Stimulated activated naive CD8-positive, alpha-beta T cell treated with anti-CD3 and anti-CD28 coated beads, Interleukin-15, Interleukin-2, amounts not matched to agents 100 ng/mL and 50 ng/mL, for 24 hours (primary cell): ENCODE measurements around the gene ENPP3.
"Not testable (repeated sequence)": the region's sequence is repeated elsewhere in the genome, so short reads cannot be mapped to it uniquely, and the experiment has no call there.

Experiments used
- H3K27ac Mint-ChIP-seq: one replicate; pipeline ENCODE4 v1.8.0; 2021; ENCODE audit warnings: mild to moderate bottlenecking, mixed read lengths
- H3K27me3 Mint-ChIP-seq: one replicate; pipeline ENCODE4 v1.8.0; 2021; ENCODE audit warnings: mixed read lengths
- H3K36me3 Mint-ChIP-seq: one replicate; pipeline ENCODE4 v1.8.0; 2021; ENCODE audit warnings: low read depth, mixed read lengths
- H3K4me1 Mint-ChIP-seq: one replicate; pipeline ENCODE4 v1.8.0; 2021; ENCODE audit warnings: low read depth, mixed read lengths
- H3K4me3 Mint-ChIP-seq: one replicate; pipeline ENCODE4 v1.8.0; 2021; ENCODE audit warnings: mild to moderate bottlenecking, mixed read lengths
- H3K9me3 Mint-ChIP-seq: one replicate; pipeline ENCODE4 v1.8.0; 2021; ENCODE audit warnings: mixed read lengths

Gene ENPP3

GRCh38 chr6:131751012-131751715 is 114.1 kb downstream of the ENPP3 start:
- peaks cover 16% of the 10 kb centered on the region for H3K27me3 Mint-ChIP-seq
- not testable (repeated sequence) for H3K27ac Mint-ChIP-seq, H3K4me1 Mint-ChIP-seq

GRCh38 chr6:131754088-131754487 is 117.0 kb downstream of the ENPP3 start:
- Mint-ChIP-seq H3K4me1 (no peaks in the 10 kb centered on the region), H3K9me3 (no peaks in the 10 kb centered on the region), H3K27ac (no peak overlapping the region), H3K4me3 (no peak overlapping the region), H3K27me3 (peaks cover 16% of the 10 kb centered on the region), H3K36me3 (no peaks in the 10 kb centered on the region)

More at GRCh38 chr6:131751012-131751715, 114.1 kb downstream of the ENPP3 start:
- not testable (repeated sequence) for H3K9me3 Mint-ChIP-seq, H3K4me3 Mint-ChIP-seq, H3K36me3 Mint-ChIP-seq

GRCh38 chr6:131754715-131755567 is 117.8 kb downstream of the ENPP3 start:
- Mint-ChIP-seq H3K27ac (no peak overlapping the region), H3K36me3 (no peaks in the 10 kb centered on the region), H3K4me3 (no peak overlapping the region), H3K4me1 (no peaks in the 10 kb centered on the region), H3K9me3 (no peaks in the 10 kb centered on the region), H3K27me3 (peaks cover 18% of the 10 kb centered on the region)

GRCh38 chr6:131755597-131755996 is 118.5 kb downstream of the ENPP3 start:
- no peaks in the 10 kb centered on the region for H3K4me1 Mint-ChIP-seq
- no peaks in the 10 kb centered on the region for H3K9me3 Mint-ChIP-seq
- H3K27ac Mint-ChIP-seq: no peak overlapping the region
- no peak overlapping the region for H3K4me3 Mint-ChIP-seq
- H3K27me3 Mint-ChIP-seq: peaks cover 22% of the 10 kb centered on the region
- H3K36me3 Mint-ChIP-seq: no peaks in the 10 kb centered on the region

GRCh38 chr6:131756039-131756438 is 118.9 kb downstream of the ENPP3 start:
- Mint-ChIP-seq H3K27me3 (peaks cover 22% of the 10 kb centered on the region), H3K4me3 (no peak overlapping the region), H3K36me3 (no peaks in the 10 kb centered on the region), H3K4me1 (no peaks in the 10 kb centered on the region), H3K27ac (no peak overlapping the region), H3K9me3 (no peaks in the 10 kb centered on the region)

- no peak overlapping the region for H3K27ac Mint-ChIP-seq
- no peaks in the 10 kb centered on the region for H3K36me3 Mint-ChIP-seq
- H3K4me1 Mint-ChIP-seq: no peaks in the 10 kb centered on the region
- peaks cover 19% of the 10 kb centered on the region for H3K27me3 Mint-ChIP-seq
- H3K9me3 Mint-ChIP-seq: no peaks in the 10 kb centered on the region
- H3K4me3 Mint-ChIP-seq: no peak overlapping the region
Measured at GRCh38 chr6:131758920-131759319, 121.8 kb downstream of the ENPP3 start.

GRCh38 chr6:131761060-131761761 is 124.1 kb downstream of the ENPP3 start:
- H3K4me3 Mint-ChIP-seq: no peak overlapping the region
- H3K9me3 Mint-ChIP-seq: no peaks in the 10 kb centered on the region
- H3K36me3 Mint-ChIP-seq: no peaks in the 10 kb centered on the region
- H3K4me1 Mint-ChIP-seq: no peaks in the 10 kb centered on the region
- peaks cover 20% of the 10 kb centered on the region for H3K27me3 Mint-ChIP-seq
- H3K27ac Mint-ChIP-seq: no peak overlapping the region

GRCh38 chr6:131761762-131762067 is 124.6 kb downstream of the ENPP3 start:
- no peaks in the 10 kb centered on the region for H3K4me1 Mint-ChIP-seq
- no peaks in the 10 kb centered on the region for H3K9me3 Mint-ChIP-seq
- H3K36me3 Mint-ChIP-seq: no peaks in the 10 kb centered on the region
- H3K27me3 Mint-ChIP-seq: peaks cover 20% of the 10 kb centered on the region
- H3K27ac Mint-ChIP-seq: no peak overlapping the region
- H3K4me3 Mint-ChIP-seq: no peak overlapping the region

GRCh38 chr6:131762984-131763383 is 125.9 kb downstream of the ENPP3 start:
- H3K27ac Mint-ChIP-seq: no peak overlapping the region
- no peaks in the 10 kb centered on the region for H3K36me3 Mint-ChIP-seq
- no peak overlapping the region for H3K4me3 Mint-ChIP-seq
- H3K4me1 Mint-ChIP-seq: no peaks in the 10 kb centered on the region
- peaks cover 23% of the 10 kb centered on the region for H3K27me3 Mint-ChIP-seq
- H3K9me3 Mint-ChIP-seq: no peaks in the 10 kb centered on the region

- H3K27ac Mint-ChIP-seq: no peak overlapping the region
- H3K4me1 Mint-ChIP-seq: no peaks in the 10 kb centered on the region
- H3K36me3 Mint-ChIP-seq: no peaks in the 10 kb centered on the region
- no peaks in the 10 kb centered on the region for H3K9me3 Mint-ChIP-seq
- H3K27me3 Mint-ChIP-seq: peaks cover 26% of the 10 kb centered on the region
- H3K4me3 Mint-ChIP-seq: no peak overlapping the region
Measured at GRCh38 chr6:131763749-131764148, 126.6 kb downstream of the ENPP3 start.

- no peaks in the 10 kb centered on the region for H3K4me1 Mint-ChIP-seq
- H3K27me3 Mint-ChIP-seq: peaks cover 29% of the 10 kb centered on the region
- H3K9me3 Mint-ChIP-seq: no peaks in the 10 kb centered on the region
- no peak overlapping the region for H3K27ac Mint-ChIP-seq
- no peak overlapping the region for H3K4me3 Mint-ChIP-seq
- no peaks in the 10 kb centered on the region for H3K36me3 Mint-ChIP-seq
Measured at GRCh38 chr6:131764350-131764749, 127.2 kb downstream of the ENPP3 start.

- Mint-ChIP-seq H3K27ac (no peak overlapping the region), H3K36me3 (no peaks in the 10 kb centered on the region), H3K9me3 (no peaks in the 10 kb centered on the region), H3K4me3 (no peak overlapping the region), H3K27me3 (peaks cover 24% of the 10 kb centered on the region), H3K4me1 (no peaks in the 10 kb centered on the region)
Measured at GRCh38 chr6:131765081-131765803, 128.1 kb downstream of the ENPP3 start.

- H3K4me3 Mint-ChIP-seq: no peak overlapping the region
- H3K4me1 Mint-ChIP-seq: no peaks in the 10 kb centered on the region
- H3K36me3 Mint-ChIP-seq: no peaks in the 10 kb centered on the region
- no peaks in the 10 kb centered on the region for H3K9me3 Mint-ChIP-seq
- peaks cover 28% of the 10 kb centered on the region for H3K27me3 Mint-ChIP-seq
- H3K27ac Mint-ChIP-seq: no peak overlapping the region
Measured at GRCh38 chr6:131765804-131766135, 128.7 kb downstream of the ENPP3 start.

- Mint-ChIP-seq H3K27me3 (peaks cover 33% of the 10 kb centered on the region), H3K36me3 (no peaks in the 10 kb centered on the region), H3K27ac (no peak overlapping the region), H3K9me3 (no peaks in the 10 kb centered on the region), H3K4me1 (no peaks in the 10 kb centered on the region), H3K4me3 (no peak overlapping the region)
Measured at GRCh38 chr6:131766631-131767030, 129.5 kb downstream of the ENPP3 start.

GRCh38 chr6:131768964-131769363 is 131.9 kb downstream of the ENPP3 start:
- Mint-ChIP-seq H3K4me1 (no peaks in the 10 kb centered on the region), H3K36me3 (no peaks in the 10 kb centered on the region), H3K27ac (no peak overlapping the region), H3K9me3 (no peaks in the 10 kb centered on the region), H3K4me3 (no peak overlapping the region), H3K27me3 (peaks cover 33% of the 10 kb centered on the region)
